ENCODE results near the gene DDR2. TPM values are rescaled to one million over a fixed set of nuclear protein-coding genes. Genes with fewer than 3 reads are reported as not detected.

Gene DDR2
- total and polyA plus RNA-seq, 2 of the 4 experiments (the other 2 are of a cell fraction) = 66.1 to 245 TPM

DNA sequence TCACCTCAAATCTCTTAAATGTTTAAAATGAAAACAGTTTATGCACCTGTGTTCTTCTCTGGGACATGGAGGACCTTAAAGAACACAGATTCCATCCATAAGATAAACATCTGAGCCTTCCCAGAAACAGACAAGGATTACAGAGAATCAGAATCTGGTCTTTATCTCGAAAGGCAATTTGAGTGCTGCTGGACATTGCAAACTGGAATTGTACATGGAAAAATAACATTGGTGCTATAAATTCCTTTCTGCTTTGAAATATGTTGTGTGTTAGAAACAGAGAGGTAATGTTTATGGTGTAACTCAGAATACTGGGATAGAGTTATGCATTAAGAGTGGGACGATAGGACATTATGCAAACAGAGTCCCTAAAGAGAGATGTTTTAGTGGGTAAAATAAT, 6.6 kb upstream of the DDR2 start:
- H2AFZ ChIP-seq (replicated peaks; ENCODE audit: low read length, poor library complexity) = no peak overlapping the region
- H3K9ac ChIP-seq (ENCODE audit: low read depth, low read length) = no peak overlapping the region
- H3K27me3 ChIP-seq (ENCODE audit: control insufficient read depth, insufficient read depth, low read length) = no peaks in the 10 kb centered on the region
- H2BK5ac ChIP-seq (ENCODE audit: low read depth, low read length, poor library complexity, severe bottlenecking) = no peak overlapping the region
- no peak overlapping the region for H2BK120ac ChIP-seq (ENCODE audit: low read depth, low read length)
- H4K20me1 ChIP-seq (ENCODE audit: insufficient read depth, low read length) = no peaks in the 10 kb centered on the region
- no peak overlapping the region for H4K8ac ChIP-seq (ENCODE audit: low read depth in 2 of 2, low read length in 2 of 2)
- BruUV-seq (replicated peaks) = no TSS peak
- H3K4me3 ChIP-seq (ENCODE audit: insufficient read depth, low read depth, low read length) = no peak overlapping the region
- H3K27ac ChIP-seq (ENCODE audit: insufficient read depth, low read length) = no peak overlapping the region
- WGBS, 2 experiments (ENCODE audit: extremely low coverage in 2 of 2, insufficient read length in 1 of 2) = no CpG with 5 or more reads among the region's 2 CpGs
- no peak overlapping the region for H2AK5ac ChIP-seq (ENCODE audit: low read depth, low read length)
- H3K9me3 ChIP-seq (ENCODE audit: control insufficient read depth, insufficient read depth, low read length) = no peaks in the 10 kb centered on the region
- in situ Hi-C loops (cut with MboI; ENCODE audit: low sequenced_read_pairs) = no loop called here
- no peak; the same call in 1 of the 2 replicates for ATAC-seq (ENCODE audit: low read depth)
- H3K56ac ChIP-seq (ENCODE audit: extremely low read depth, insufficient read depth, low read length) = no peak overlapping the region
- no peak overlapping the region for H2AK9ac ChIP-seq (replicated peaks; ENCODE audit: low read depth, low read length, poor library complexity)
- H3K36me3 ChIP-seq (ENCODE audit: control insufficient read depth, insufficient read depth, low read length) = no peaks in the 10 kb centered on the region
- DNase-seq = no peak
- intact Hi-C loops (cut with micrococcal nuclease) = no loop called here
- TF ChIP-seq POLR2A (IDR thresholded peaks at IDR 0.05; ENCODE audit: low read depth, low read length) = no peak
- no peak for TF ChIP-seq RAD21 (IDR thresholded peaks at IDR 0.05; ENCODE audit: low read length)
- TF ChIP-seq FOS (IDR thresholded peaks at IDR 0.05; ENCODE audit: low read depth, low read length) = no peak
- no peak for TF ChIP-seq CHD1 (IDR thresholded peaks at IDR 0.05; ENCODE audit: low read depth, low read length)
- TF ChIP-seq CTCF (conservative IDR thresholded peaks at IDR 0.05; ENCODE audit: low read depth, low read length) = no peak
- no peak for TF ChIP-seq BHLHE40 (IDR thresholded peaks at IDR 0.05; ENCODE audit: low read depth, low read length)
- TF ChIP-seq CEBPB (IDR thresholded peaks at IDR 0.05; ENCODE audit: low read depth, low read length) = no peak
- TF ChIP-seq RFX5 (IDR thresholded peaks at IDR 0.05; ENCODE audit: low read depth, low read length) = no peak
- no peak for TF ChIP-seq USF2 (IDR thresholded peaks at IDR 0.05; ENCODE audit: low read depth, low read length)
- TF ChIP-seq MAZ (IDR thresholded peaks at IDR 0.05; ENCODE audit: borderline replicate concordance, low read depth, low read length) = no peak
- no peak for TF ChIP-seq ELK1 (IDR thresholded peaks at IDR 0.05; ENCODE audit: borderline replicate concordance, low read depth, low read length)
- no peak for TF ChIP-seq MAFK (IDR thresholded peaks at IDR 0.05; ENCODE audit: low read depth, low read length)
- TF ChIP-seq NFE2L2 (IDR thresholded peaks at IDR 0.05; ENCODE audit: low read depth, low read length) = no peak
- TF ChIP-seq SMC3 (IDR thresholded peaks at IDR 0.05; ENCODE audit: low read depth, low read length) = no peak
- ChIA-PET POLR2A (ENCODE audit: unreplicated experiment) (no interaction called here), CTCF (interaction anchor here (0.5 kb wide), 1 partner anchor 11 kb away, joined by 3 read pairs; no protein-coding TSS in a partner anchor)
- H3K23ac ChIP-seq (ENCODE audit: low read depth, low read length) = no peak overlapping the region
- dilution Hi-C loops (cut with HindIII; ENCODE audit: low sequenced_read_pairs, unreplicated experiment) = no loop called here
- no peak overlapping the region for H3K4me2 ChIP-seq (ENCODE audit: low read depth, low read length)
- no peak overlapping the region for H3K18ac ChIP-seq (ENCODE audit: low read depth, low read length)
- H3K9me1 ChIP-seq (ENCODE audit: insufficient read depth, low read length) = peaks cover 8% of the 10 kb centered on the region
- peaks cover 0 to 9% of the 10 kb centered on the region in 2 experiments; a peak in 2 of 4 replicates for H3K79me1 ChIP-seq (ENCODE audit: low read depth in 1 of 2, low read length in 2 of 2)
- no peak overlapping the region for H2BK15ac ChIP-seq (ENCODE audit: low read depth, low read length)
- H3K4ac ChIP-seq (ENCODE audit: low read depth, low read length) = no peak overlapping the region
- H3K14ac ChIP-seq (replicated peaks; ENCODE audit: low read depth, low read length) = no peak overlapping the region
- peaks cover 8% of the 10 kb centered on the region for H3K4me1 ChIP-seq (ENCODE audit: control insufficient read depth, insufficient read depth, low read length)
- H2BK20ac ChIP-seq (ENCODE audit: low read depth, low read length) = no peak overlapping the region
- H4K91ac ChIP-seq (ENCODE audit: insufficient read depth, low read depth, low read length) = no peak overlapping the region
- no peak overlapping the region for H4K5ac ChIP-seq (ENCODE audit: low read depth, low read length)

Measured in IMR-90 (cell line).